WTC11 (cell line): ENCODE data around the gene SLC2A9. TPM values are rescaled to one million over a fixed set of nuclear protein-coding genes. Genes with fewer than 3 reads are reported as not detected.

Experiments
- ATAC-seq: fragments of 200-7000 bp; cut with Tn5 transposase; 2 replicates; pipeline ENCODE4 v1.10.0; 2021; ENCODE audit warnings: mild to moderate bottlenecking, moderate library complexity
- CTCF ChIA-PET: fragments of 300-600 bp; sonication (Branson Sonifier 250); formaldehyde crosslinking; loops from one replicate; lab custom pipeline; 2021; ENCODE audit warnings: antibody characterized with exemption; lab: Charles Lee
- POLR2A ChIA-PET: fragments of 350-600 bp; sonication (Branson Sonifier 250); formaldehyde crosslinking; loops from one replicate; lab custom pipeline; 2021; ENCODE audit warnings: antibody characterized with exemption; lab: Charles Lee
- DNase-seq: peaks from one replicate; pipeline ENCODE4 v3.0.0; 2021; ENCODE audit warnings: low spot score
- H3K27ac Mint-ChIP-seq: 2 replicates; pipeline ENCODE4 v1.8.0; 2021; ENCODE audit warnings: mixed read lengths
- H3K27me3 Mint-ChIP-seq: 2 replicates; pipeline ENCODE4 v1.8.0; 2021; ENCODE audit warnings: low read depth, mild to moderate bottlenecking, moderate library complexity, mixed read lengths
- H3K36me3 Mint-ChIP-seq: 2 replicates; pipeline ENCODE4 v1.8.0; 2021; ENCODE audit warnings: mixed read lengths
- H3K4me1 Mint-ChIP-seq: 2 replicates; pipeline ENCODE4 v1.8.0; 2022; ENCODE audit warnings: mixed read lengths
- H3K4me3 Mint-ChIP-seq: 2 replicates; pipeline ENCODE4 v1.8.0; 2021; ENCODE audit warnings: mild to moderate bottlenecking, moderate library complexity, mixed read lengths
- H3K9me3 Mint-ChIP-seq: 2 replicates; pipeline ENCODE4 v1.8.0; 2021; ENCODE audit warnings: mixed read lengths
- E2F1 ChIP-seq: sonication (generic); formaldehyde crosslinking; IDR thresholded peaks from 2 replicates; pipeline ENCODE4 v1.8.0; 2022; ENCODE audit warnings: mild to moderate bottlenecking, missing genetic modification reagents
- ESRRA ChIP-seq: sonication (generic); formaldehyde crosslinking; IDR thresholded peaks from 2 replicates; pipeline ENCODE4 v1.8.1; 2022; ENCODE audit warnings: mild to moderate bottlenecking, missing genetic modification reagents, borderline replicate concordance
- FOXJ3 ChIP-seq: sonication (generic); formaldehyde crosslinking; IDR thresholded peaks from 2 replicates; pipeline ENCODE4 v1.9.0; 2021; ENCODE audit warnings: missing genetic modification reagents, mild to moderate bottlenecking, borderline replicate concordance
- MYBL2 ChIP-seq: sonication (generic); formaldehyde crosslinking; IDR thresholded peaks from 2 replicates; pipeline ENCODE4 v1.8.1; 2023; ENCODE audit warnings: mild to moderate bottlenecking, moderate library complexity, missing genetic modification reagents
- NFATC4 ChIP-seq: fragments of 250-450 bp; sonication (Bioruptor Pico); IDR thresholded peaks from 2 replicates; pipeline ENCODE4 v1.9.0; 2021; ENCODE audit warnings: mild to moderate bottlenecking
- OVOL2 ChIP-seq: fragments of 250-450 bp; sonication (Bioruptor Pico); IDR thresholded peaks from 2 replicates; pipeline ENCODE4 v1.9.0; 2021; ENCODE audit warnings: mild to moderate bottlenecking, borderline replicate concordance
- PRDM15 ChIP-seq: sonication (generic); formaldehyde crosslinking; IDR thresholded peaks from 2 replicates; pipeline ENCODE4 v1.8.0; 2022; ENCODE audit warnings: missing genetic modification reagents
- PRRX2 ChIP-seq: fragments of 250-450 bp; sonication (Bioruptor Pico); IDR thresholded peaks from 2 replicates; pipeline ENCODE4 v1.8.0; 2021; ENCODE audit warnings: mild to moderate bottlenecking
- RELA ChIP-seq: sonication (generic); formaldehyde crosslinking; IDR thresholded peaks from 2 replicates; pipeline ENCODE4 v1.8.1; 2022; ENCODE audit warnings: missing genetic modification reagents, mild to moderate bottlenecking, borderline replicate concordance
- RORB ChIP-seq: fragments of 250-450 bp; sonication (Bioruptor Pico); IDR thresholded peaks from 2 replicates; pipeline ENCODE4 v1.9.0; 2021; ENCODE audit warnings: mild to moderate bottlenecking
- SMAD3 ChIP-seq: sonication (generic); formaldehyde crosslinking; IDR thresholded peaks from 2 replicates; pipeline ENCODE4 v1.8.0; 2022; ENCODE audit warnings: missing genetic modification reagents, mild to moderate bottlenecking, borderline replicate concordance
- SOX15 ChIP-seq: fragments of 250-450 bp; sonication (Bioruptor Pico); IDR thresholded peaks from 2 replicates; pipeline ENCODE4 v1.9.0; 2021; ENCODE audit warnings: mild to moderate bottlenecking
- TEAD4 ChIP-seq: sonication (generic); formaldehyde crosslinking; IDR thresholded peaks from 2 replicates; pipeline ENCODE4 v1.8.0; 2022; ENCODE audit warnings: mild to moderate bottlenecking, missing genetic modification reagents
- ZNF138 ChIP-seq: sonication (generic); formaldehyde crosslinking; conservative IDR thresholded peaks from 2 replicates; pipeline ENCODE4 v1.8.1; 2022; ENCODE audit warnings: mild to moderate bottlenecking, moderate library complexity, missing genetic modification reagents
- total RNA-seq: library from RNA; stranded (reverse); gene quantifications from 3 replicates; pipeline ENCODE4 v1.2.3, GENCODE V29; 2021
- TF ChIP-seq, protein P1 (sequence below): sonication (generic); formaldehyde crosslinking; IDR thresholded peaks from 2 replicates; pipeline ENCODE4 v1.8.1; 2022; ENCODE audit warnings: low read depth, mild to moderate bottlenecking, moderate library complexity, missing genetic modification reagents, borderline replicate concordance
- TF ChIP-seq, protein P2 (sequence below): sonication (generic); formaldehyde crosslinking; IDR thresholded peaks from 2 replicates; pipeline ENCODE4 v1.8.1; 2023; ENCODE audit warnings: mild to moderate bottlenecking, missing genetic modification reagents, moderate library complexity
- TF ChIP-seq, protein P3 (sequence below): fragments of 250-450 bp; sonication (Bioruptor Pico); IDR thresholded peaks from 2 replicates; pipeline ENCODE4 v1.9.0; 2021; ENCODE audit warnings: mild to moderate bottlenecking
- TF ChIP-seq, protein P4 (sequence below): sonication (generic); formaldehyde crosslinking; IDR thresholded peaks from 2 replicates; pipeline ENCODE4 v1.8.1; 2022; ENCODE audit warnings: low read depth, missing genetic modification reagents, borderline replicate concordance

SLC2A9 gene
- total RNA-seq, 1 experiment from 2014 or later = not detected

DNA sequence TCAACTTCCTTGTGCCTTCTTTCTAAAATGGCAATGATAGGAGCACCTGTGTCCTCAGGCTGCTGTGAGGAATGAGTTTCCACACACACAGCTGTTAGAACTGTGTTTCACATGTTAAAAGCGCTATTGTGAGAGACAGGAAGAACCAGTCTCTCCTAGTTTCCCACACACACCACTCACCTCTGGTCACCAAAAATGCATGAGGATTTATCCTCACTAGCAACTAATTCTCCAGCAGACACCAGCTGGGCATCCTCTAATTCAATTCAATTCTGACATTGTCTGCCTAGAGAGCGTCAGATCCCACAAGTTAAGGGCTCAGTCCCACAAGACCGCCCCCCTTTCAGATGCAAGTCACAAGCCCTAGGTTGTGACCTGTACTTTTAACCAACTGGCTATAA lies 29.0 kb upstream of the SLC2A9 start:
- Mint-ChIP-seq H3K36me3 (no peaks in the 10 kb centered on the region), H3K27me3 (no peaks in the 10 kb centered on the region; the same call in 1 of the 2 replicates), H3K4me3 (no peak overlapping the region), H3K9me3 (peaks cover 17% of the 10 kb centered on the region), H3K27ac (0 out of 2 replicates have a peak overlapping the region, but pooled peaks have one; percentile 13), H3K4me1 (peaks cover 24% of the 10 kb centered on the region)
- POLR2A ChIA-PET = no interaction called here
- CTCF ChIA-PET = interaction anchor here (1.1 to 1.9 kb wide), 3 partner anchors 13 to 91 kb away, joined by 4 read pairs; no protein-coding TSS in a partner anchor
- peak; percentile 60 for ATAC-seq
- TF ChIP-seq SMAD3 (CRISPR knock-in tag) = no peak
- TF ChIP-seq MYBL2 = no peak
- no peak for TF ChIP-seq ESRRA (CRISPR knock-in tag)
- TF ChIP-seq E2F1 (CRISPR knock-in tag) = no peak
- TF ChIP-seq, protein P1, sequence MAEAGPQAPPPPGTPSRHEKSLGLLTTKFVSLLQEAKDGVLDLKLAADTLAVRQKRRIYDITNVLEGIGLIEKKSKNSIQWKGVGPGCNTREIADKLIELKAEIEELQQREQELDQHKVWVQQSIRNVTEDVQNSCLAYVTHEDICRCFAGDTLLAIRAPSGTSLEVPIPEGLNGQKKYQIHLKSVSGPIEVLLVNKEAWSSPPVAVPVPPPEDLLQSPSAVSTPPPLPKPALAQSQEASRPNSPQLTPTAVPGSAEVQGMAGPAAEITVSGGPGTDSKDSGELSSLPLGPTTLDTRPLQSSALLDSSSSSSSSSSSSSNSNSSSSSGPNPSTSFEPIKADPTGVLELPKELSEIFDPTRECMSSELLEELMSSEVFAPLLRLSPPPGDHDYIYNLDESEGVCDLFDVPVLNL (CRISPR knock-in tag) = no peak
- TF ChIP-seq NFATC4 (CRISPR knock-in tag) = no peak
- TF ChIP-seq TEAD4 (CRISPR knock-in tag) = no peak
- no peak for TF ChIP-seq PRRX2 (CRISPR knock-in tag)
- TF ChIP-seq, protein P2, sequence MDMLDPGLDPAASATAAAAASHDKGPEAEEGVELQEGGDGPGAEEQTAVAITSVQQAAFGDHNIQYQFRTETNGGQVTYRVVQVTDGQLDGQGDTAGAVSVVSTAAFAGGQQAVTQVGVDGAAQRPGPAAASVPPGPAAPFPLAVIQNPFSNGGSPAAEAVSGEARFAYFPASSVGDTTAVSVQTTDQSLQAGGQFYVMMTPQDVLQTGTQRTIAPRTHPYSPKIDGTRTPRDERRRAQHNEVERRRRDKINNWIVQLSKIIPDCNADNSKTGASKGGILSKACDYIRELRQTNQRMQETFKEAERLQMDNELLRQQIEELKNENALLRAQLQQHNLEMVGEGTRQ (CRISPR knock-in tag) = no peak
- no peak for TF ChIP-seq RELA (CRISPR knock-in tag)
- TF ChIP-seq SOX15 = no peak
- no peak for TF ChIP-seq RORB (CRISPR knock-in tag)
- TF ChIP-seq ZNF138 (CRISPR knock-in tag) = no peak
- no peak for TF ChIP-seq PRDM15 (CRISPR knock-in tag)
- TF ChIP-seq FOXJ3 (CRISPR knock-in tag) = no peak
- TF ChIP-seq, protein P3, sequence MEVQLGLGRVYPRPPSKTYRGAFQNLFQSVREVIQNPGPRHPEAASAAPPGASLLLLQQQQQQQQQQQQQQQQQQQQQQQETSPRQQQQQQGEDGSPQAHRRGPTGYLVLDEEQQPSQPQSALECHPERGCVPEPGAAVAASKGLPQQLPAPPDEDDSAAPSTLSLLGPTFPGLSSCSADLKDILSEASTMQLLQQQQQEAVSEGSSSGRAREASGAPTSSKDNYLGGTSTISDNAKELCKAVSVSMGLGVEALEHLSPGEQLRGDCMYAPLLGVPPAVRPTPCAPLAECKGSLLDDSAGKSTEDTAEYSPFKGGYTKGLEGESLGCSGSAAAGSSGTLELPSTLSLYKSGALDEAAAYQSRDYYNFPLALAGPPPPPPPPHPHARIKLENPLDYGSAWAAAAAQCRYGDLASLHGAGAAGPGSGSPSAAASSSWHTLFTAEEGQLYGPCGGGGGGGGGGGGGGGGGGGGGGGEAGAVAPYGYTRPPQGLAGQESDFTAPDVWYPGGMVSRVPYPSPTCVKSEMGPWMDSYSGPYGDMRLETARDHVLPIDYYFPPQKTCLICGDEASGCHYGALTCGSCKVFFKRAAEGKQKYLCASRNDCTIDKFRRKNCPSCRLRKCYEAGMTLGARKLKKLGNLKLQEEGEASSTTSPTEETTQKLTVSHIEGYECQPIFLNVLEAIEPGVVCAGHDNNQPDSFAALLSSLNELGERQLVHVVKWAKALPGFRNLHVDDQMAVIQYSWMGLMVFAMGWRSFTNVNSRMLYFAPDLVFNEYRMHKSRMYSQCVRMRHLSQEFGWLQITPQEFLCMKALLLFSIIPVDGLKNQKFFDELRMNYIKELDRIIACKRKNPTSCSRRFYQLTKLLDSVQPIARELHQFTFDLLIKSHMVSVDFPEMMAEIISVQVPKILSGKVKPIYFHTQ (CRISPR knock-in tag) = no peak
- TF ChIP-seq, protein P4, sequence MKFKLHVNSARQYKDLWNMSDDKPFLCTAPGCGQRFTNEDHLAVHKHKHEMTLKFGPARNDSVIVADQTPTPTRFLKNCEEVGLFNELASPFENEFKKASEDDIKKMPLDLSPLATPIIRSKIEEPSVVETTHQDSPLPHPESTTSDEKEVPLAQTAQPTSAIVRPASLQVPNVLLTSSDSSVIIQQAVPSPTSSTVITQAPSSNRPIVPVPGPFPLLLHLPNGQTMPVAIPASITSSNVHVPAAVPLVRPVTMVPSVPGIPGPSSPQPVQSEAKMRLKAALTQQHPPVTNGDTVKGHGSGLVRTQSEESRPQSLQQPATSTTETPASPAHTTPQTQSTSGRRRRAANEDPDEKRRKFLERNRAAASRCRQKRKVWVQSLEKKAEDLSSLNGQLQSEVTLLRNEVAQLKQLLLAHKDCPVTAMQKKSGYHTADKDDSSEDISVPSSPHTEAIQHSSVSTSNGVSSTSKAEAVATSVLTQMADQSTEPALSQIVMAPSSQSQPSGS = no peak
- TF ChIP-seq OVOL2 (CRISPR knock-in tag) = no peak
- DNase-seq = no peak
